Measurements from ENCODE around the gene EOLA1.
"Not testable (repeated sequence)": the region's sequence is repeated elsewhere in the genome, so short reads cannot be mapped to it uniquely, and the experiment has no call there.

The EOLA1 gene

GRCh38 chrX:149497054-149497453, 43.8 kb upstream of the EOLA1 start:
- H3K36me3 ChIP-seq (ENCODE audit: control insufficient read depth, insufficient read depth, low read length): no peaks in the 10 kb centered on the region
- no peaks in the 10 kb centered on the region for H3K4me1 ChIP-seq (ENCODE audit: control insufficient read depth, low read depth, low read length)
- no peak overlapping the region for H3K27ac ChIP-seq (ENCODE audit: low read depth, low read length)
- H2BK120ac ChIP-seq (ENCODE audit: low read depth, low read length): no peak overlapping the region
- H3K27me3 ChIP-seq (ENCODE audit: insufficient read depth, low read length, poor library complexity): no peaks in the 10 kb centered on the region
- no peak overlapping the region for H2AK5ac ChIP-seq (ENCODE audit: low read length)
- WGBS (ENCODE audit: extremely low coverage, insufficient coverage, low lambda C conversion rate): no CpG with 5 or more reads among the region's 1 CpG
- no peak overlapping the region for H3K18ac ChIP-seq (ENCODE audit: low read length)
- no peak for DNase-seq
- H3K9ac ChIP-seq (ENCODE audit: low read length): no peak overlapping the region
- H3K23ac ChIP-seq (ENCODE audit: low read length): no peak overlapping the region
- H4K5ac ChIP-seq (ENCODE audit: low read length): no peak overlapping the region
- H4K8ac ChIP-seq (ENCODE audit: low read depth, low read length): no peak overlapping the region
- no peak overlapping the region for H2BK5ac ChIP-seq (ENCODE audit: low read length)
- no peak overlapping the region for H3K4me3 ChIP-seq (ENCODE audit: low read length)
- H3K4me2 ChIP-seq (ENCODE audit: low read length): no peak overlapping the region
- H3K4ac ChIP-seq (ENCODE audit: low read depth, low read length): no peak overlapping the region
- H3K79me1 ChIP-seq (ENCODE audit: low read length): no peaks in the 10 kb centered on the region
- no peaks in the 10 kb centered on the region for H3K79me2 ChIP-seq (ENCODE audit: control insufficient read depth, insufficient read depth, low read length)
- H3K56ac ChIP-seq (ENCODE audit: low read length): no peak overlapping the region
- H2BK15ac ChIP-seq (replicated peaks; ENCODE audit: low read depth): no peak overlapping the region

GRCh38 chrX:149497626-149498025, 43.2 kb upstream of the EOLA1 start:
- no peak overlapping the region for H3K23ac ChIP-seq (ENCODE audit: low read length)
- no peak overlapping the region for H2AK5ac ChIP-seq (ENCODE audit: low read length)
- no peaks in the 10 kb centered on the region for H3K79me2 ChIP-seq (ENCODE audit: control insufficient read depth, insufficient read depth, low read length)
- H3K4me1 ChIP-seq (ENCODE audit: control insufficient read depth, low read depth, low read length): no peaks in the 10 kb centered on the region
- H3K4ac ChIP-seq (ENCODE audit: low read depth, low read length): no peak overlapping the region
- WGBS (ENCODE audit: extremely low coverage, insufficient coverage, low lambda C conversion rate): no CpG with 5 or more reads among the region's 2 CpGs
- H2BK120ac ChIP-seq (ENCODE audit: low read depth, low read length): no peak overlapping the region
- H4K8ac ChIP-seq (ENCODE audit: low read depth, low read length): no peak overlapping the region
- H3K27ac ChIP-seq (ENCODE audit: low read depth, low read length): no peak overlapping the region
- DNase-seq: no peak
- H3K79me1 ChIP-seq (ENCODE audit: low read length): no peaks in the 10 kb centered on the region
- no peak overlapping the region for H3K56ac ChIP-seq (ENCODE audit: low read length)
- H3K4me2 ChIP-seq (ENCODE audit: low read length): no peak overlapping the region
- no peaks in the 10 kb centered on the region for H3K27me3 ChIP-seq (ENCODE audit: insufficient read depth, low read length, poor library complexity)
- no peaks in the 10 kb centered on the region for H3K36me3 ChIP-seq (ENCODE audit: control insufficient read depth, insufficient read depth, low read length)
- no peak overlapping the region for H3K4me3 ChIP-seq (ENCODE audit: low read length)
- H2BK5ac ChIP-seq (ENCODE audit: low read length): no peak overlapping the region
- H3K9ac ChIP-seq (ENCODE audit: low read length): no peak overlapping the region
- no peak overlapping the region for H3K18ac ChIP-seq (ENCODE audit: low read length)
- H2BK15ac ChIP-seq (replicated peaks; ENCODE audit: low read depth): no peak overlapping the region
- no peak overlapping the region for H4K5ac ChIP-seq (ENCODE audit: low read length)

DNA sequence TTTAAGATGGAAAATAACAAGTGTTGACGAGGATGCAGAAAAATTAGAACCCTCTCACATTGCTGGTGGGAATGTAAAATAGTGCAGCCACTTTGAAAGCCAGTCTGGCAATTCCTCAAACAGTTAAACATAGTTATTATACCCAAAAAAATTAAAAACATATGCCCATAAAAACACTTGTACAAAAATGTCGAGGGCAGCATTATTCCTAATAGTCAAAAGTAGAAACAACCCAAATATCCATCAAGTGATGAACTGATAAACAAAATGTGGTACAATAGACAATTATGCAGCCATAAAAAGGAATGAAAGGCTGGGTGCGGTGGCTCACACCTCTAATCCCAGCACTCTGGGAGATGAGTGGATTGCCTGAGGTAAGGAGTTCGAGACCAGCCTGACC, 42.0 kb upstream of the EOLA1 start:
- no peaks in the 10 kb centered on the region for H3K4me1 ChIP-seq (ENCODE audit: control insufficient read depth, low read depth, low read length)
- no peak overlapping the region for H2AK5ac ChIP-seq (ENCODE audit: low read length)
- no peak overlapping the region for H4K5ac ChIP-seq (ENCODE audit: low read length)
- no CpG with 5 or more reads among the region's 4 CpGs for WGBS (ENCODE audit: extremely low coverage, insufficient coverage, low lambda C conversion rate)
- H3K4me2 ChIP-seq (ENCODE audit: low read length): no peak overlapping the region
- H3K23ac ChIP-seq (ENCODE audit: low read length): no peak overlapping the region
- no peaks in the 10 kb centered on the region for H3K27me3 ChIP-seq (ENCODE audit: insufficient read depth, low read length, poor library complexity)
- no peak overlapping the region for H2BK120ac ChIP-seq (ENCODE audit: low read depth, low read length)
- no peak overlapping the region for H3K4me3 ChIP-seq (ENCODE audit: low read length)
- no peaks in the 10 kb centered on the region for H3K36me3 ChIP-seq (ENCODE audit: control insufficient read depth, insufficient read depth, low read length)
- no peak overlapping the region for H3K56ac ChIP-seq (ENCODE audit: low read length)
- H3K18ac ChIP-seq (ENCODE audit: low read length): no peak overlapping the region
- H3K4ac ChIP-seq (ENCODE audit: low read depth, low read length): no peak overlapping the region
- H3K79me2 ChIP-seq (ENCODE audit: control insufficient read depth, insufficient read depth, low read length): no peaks in the 10 kb centered on the region
- H3K27ac ChIP-seq (ENCODE audit: low read depth, low read length): no peak overlapping the region
- no peak overlapping the region for H2BK5ac ChIP-seq (ENCODE audit: low read length)
- H2BK15ac ChIP-seq (replicated peaks; ENCODE audit: low read depth): no peak overlapping the region
- no peaks in the 10 kb centered on the region for H3K79me1 ChIP-seq (ENCODE audit: low read length)
- no peak overlapping the region for H3K9ac ChIP-seq (ENCODE audit: low read length)
- no peak overlapping the region for H4K8ac ChIP-seq (ENCODE audit: low read depth, low read length)
- no peak for DNase-seq

DNA sequence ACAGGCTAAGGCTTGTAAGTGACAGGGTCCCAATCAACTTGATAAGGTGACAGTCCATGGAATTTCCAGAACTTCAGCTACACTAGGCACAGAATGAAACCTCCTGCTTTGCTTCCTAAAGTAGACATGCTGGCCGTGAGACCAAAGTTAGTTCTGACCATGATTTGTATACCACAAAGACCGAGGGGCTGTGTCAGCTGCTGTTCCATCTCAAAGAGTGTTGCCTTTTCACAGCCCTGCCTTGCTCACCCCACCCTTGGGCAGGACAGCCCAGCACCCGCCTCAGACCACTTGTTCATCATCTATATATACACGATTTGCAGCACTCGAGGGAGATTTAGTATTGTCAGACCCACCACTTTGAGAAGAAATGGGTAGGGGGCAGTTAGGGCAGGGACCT, 41.0 kb upstream of the EOLA1 start:
- H4K8ac ChIP-seq (ENCODE audit: low read depth, low read length): no peak overlapping the region

GRCh38 chrX:149502923-149503322, 37.9 kb upstream of the EOLA1 start:
- H3K4me1 ChIP-seq (ENCODE audit: control insufficient read depth, low read depth, low read length); H3K79me2 ChIP-seq (ENCODE audit: control insufficient read depth, insufficient read depth, low read length); H2BK15ac ChIP-seq (replicated peaks; ENCODE audit: low read depth); H2AK5ac ChIP-seq (ENCODE audit: low read length); H3K4me2 ChIP-seq (ENCODE audit: low read length); H3K56ac ChIP-seq (ENCODE audit: low read length); H3K9ac ChIP-seq (ENCODE audit: low read length); H3K23ac ChIP-seq (ENCODE audit: low read length); H3K36me3 ChIP-seq (ENCODE audit: control insufficient read depth, insufficient read depth, low read length); H3K4ac ChIP-seq (ENCODE audit: low read depth, low read length); H4K8ac ChIP-seq (ENCODE audit: low read depth, low read length); H4K5ac ChIP-seq (ENCODE audit: low read length); H2BK120ac ChIP-seq (ENCODE audit: low read depth, low read length); H3K18ac ChIP-seq (ENCODE audit: low read length); H3K27me3 ChIP-seq (ENCODE audit: insufficient read depth, low read length, poor library complexity); H3K27ac ChIP-seq (ENCODE audit: low read depth, low read length); H3K79me1 ChIP-seq (ENCODE audit: low read length); H2BK5ac ChIP-seq (ENCODE audit: low read length); DNase-seq; H3K4me3 ChIP-seq (ENCODE audit: low read length): not testable (repeated sequence)
- WGBS (ENCODE audit: extremely low coverage, insufficient coverage, low lambda C conversion rate): no CpG with 5 or more reads among the region's 5 CpGs

More for the DNA sequence above, 41.0 kb upstream of the EOLA1 start:
- Histone ChIP-seq H3K27ac (ENCODE audit: low read depth, low read length) (no peak overlapping the region), H3K56ac (ENCODE audit: low read length) (no peak overlapping the region), H3K36me3 (ENCODE audit: control insufficient read depth, insufficient read depth, low read length) (no peaks in the 10 kb centered on the region), H3K4me1 (ENCODE audit: control insufficient read depth, low read depth, low read length) (no peaks in the 10 kb centered on the region), H3K79me1 (ENCODE audit: low read length) (no peaks in the 10 kb centered on the region), H3K27me3 (ENCODE audit: insufficient read depth, low read length, poor library complexity) (no peaks in the 10 kb centered on the region), H3K18ac (ENCODE audit: low read length) (no peak overlapping the region), H2AK5ac (ENCODE audit: low read length) (no peak overlapping the region), H3K23ac (ENCODE audit: low read length) (no peak overlapping the region), H3K4me2 (ENCODE audit: low read length) (no peak overlapping the region), H4K5ac (ENCODE audit: low read length) (no peak overlapping the region), H3K4me3 (ENCODE audit: low read length) (no peak overlapping the region), H2BK120ac (ENCODE audit: low read depth, low read length) (no peak overlapping the region), H2BK5ac (ENCODE audit: low read length) (no peak overlapping the region), H3K4ac (ENCODE audit: low read depth, low read length) (no peak overlapping the region), H3K9ac (ENCODE audit: low read length) (no peak overlapping the region), H2BK15ac (replicated peaks; ENCODE audit: low read depth) (no peak overlapping the region), H3K79me2 (ENCODE audit: control insufficient read depth, insufficient read depth, low read length) (no peaks in the 10 kb centered on the region)
- no peak for DNase-seq
- WGBS (ENCODE audit: extremely low coverage, insufficient coverage, low lambda C conversion rate): no CpG with 5 or more reads among the region's 5 CpGs

DNA sequence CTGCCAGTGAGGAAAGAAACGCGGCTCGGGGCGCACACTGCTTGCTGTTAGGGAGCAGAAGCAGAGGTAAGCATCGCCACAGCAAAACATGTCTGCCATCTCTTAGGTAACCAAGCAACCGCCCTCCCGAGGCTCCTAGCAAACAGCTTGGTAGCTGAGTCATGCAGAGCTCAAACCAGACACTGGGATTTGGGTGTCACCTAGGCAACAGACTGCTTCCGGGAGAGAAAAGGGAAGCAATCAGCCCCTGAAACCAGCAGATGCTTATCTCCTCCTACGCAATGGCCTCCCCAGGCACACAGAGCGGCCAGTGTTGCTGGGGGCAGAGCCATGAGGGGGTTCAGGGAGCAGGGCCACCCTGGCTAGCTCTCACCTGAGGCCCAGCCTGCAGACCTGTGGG, 37.4 kb upstream of the EOLA1 start:
- H3K4me1 ChIP-seq (ENCODE audit: control insufficient read depth, low read depth, low read length); H3K27me3 ChIP-seq (ENCODE audit: insufficient read depth, low read length, poor library complexity); H3K4me3 ChIP-seq (ENCODE audit: low read length): not testable (repeated sequence)

More for the DNA sequence above, 37.4 kb upstream of the EOLA1 start:
- H3K79me1 ChIP-seq (ENCODE audit: low read length); H2BK5ac ChIP-seq (ENCODE audit: low read length); H3K4me2 ChIP-seq (ENCODE audit: low read length); H3K79me2 ChIP-seq (ENCODE audit: control insufficient read depth, insufficient read depth, low read length); H4K8ac ChIP-seq (ENCODE audit: low read depth, low read length); H3K4ac ChIP-seq (ENCODE audit: low read depth, low read length); H3K23ac ChIP-seq (ENCODE audit: low read length); H3K9ac ChIP-seq (ENCODE audit: low read length); H4K5ac ChIP-seq (ENCODE audit: low read length); H2BK15ac ChIP-seq (replicated peaks; ENCODE audit: low read depth); H3K36me3 ChIP-seq (ENCODE audit: control insufficient read depth, insufficient read depth, low read length); H3K18ac ChIP-seq (ENCODE audit: low read length); H2AK5ac ChIP-seq (ENCODE audit: low read length); H3K27ac ChIP-seq (ENCODE audit: low read depth, low read length); H2BK120ac ChIP-seq (ENCODE audit: low read depth, low read length); H3K56ac ChIP-seq (ENCODE audit: low read length): not testable (repeated sequence)
- DNase-seq: peak; percentile 87
- WGBS (ENCODE audit: extremely low coverage, insufficient coverage, low lambda C conversion rate): no CpG with 5 or more reads among the region's 10 CpGs

Measured in mesendoderm (in vitro differentiated cells).